Subcutaneous adipose tissue (tissue), 4 donors: ENCODE results near the gene HOXD8. TPM values are rescaled to one million over a fixed set of nuclear protein-coding genes. Genes with fewer than 3 reads are reported as not detected.

Experiments
- total RNA-seq, 4 donors: library from RNA; depleted of rRNA; stranded (reverse); fragments of >200 nt; gene quantifications; one replicate each; pipeline ENCODE4 v1.1.0, GENCODE V29; 2016
- TF ChIP-seq, protein P1 (sequence below): fragments of 450-650 bp; IDR thresholded peaks from one replicate; pipeline ENCODE4 v1.5.1; 2016; ENCODE audit warnings: low read depth, mild to moderate bottlenecking, control low read depth, antibody characterized with exemption, moderate library complexity

HOXD8 gene
- total RNA-seq, 4 donors from 2014 or later = 8.0 to 24.5 (median 14.4) TPM

DNA sequence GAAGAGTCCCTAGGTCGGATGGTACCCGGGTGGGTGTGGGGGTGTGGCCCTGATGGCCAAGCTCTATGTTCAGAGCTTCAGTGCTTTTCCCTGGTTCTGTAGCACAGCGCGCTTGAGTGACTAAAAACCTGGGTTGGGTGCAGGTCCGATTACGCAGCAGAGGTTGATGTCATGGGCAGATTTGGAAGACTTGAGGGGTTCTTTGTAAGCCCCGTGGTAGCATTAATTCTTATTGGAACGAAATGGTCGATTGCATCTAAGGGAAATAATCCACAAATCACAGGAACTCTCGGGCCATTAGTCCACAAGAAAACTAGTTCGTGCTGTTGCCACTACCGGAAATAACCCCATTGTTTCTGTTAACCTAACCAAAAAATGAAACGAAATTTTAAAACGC is 9.0 kb downstream of the HOXD8 start:
- TF ChIP-seq, protein P1, sequence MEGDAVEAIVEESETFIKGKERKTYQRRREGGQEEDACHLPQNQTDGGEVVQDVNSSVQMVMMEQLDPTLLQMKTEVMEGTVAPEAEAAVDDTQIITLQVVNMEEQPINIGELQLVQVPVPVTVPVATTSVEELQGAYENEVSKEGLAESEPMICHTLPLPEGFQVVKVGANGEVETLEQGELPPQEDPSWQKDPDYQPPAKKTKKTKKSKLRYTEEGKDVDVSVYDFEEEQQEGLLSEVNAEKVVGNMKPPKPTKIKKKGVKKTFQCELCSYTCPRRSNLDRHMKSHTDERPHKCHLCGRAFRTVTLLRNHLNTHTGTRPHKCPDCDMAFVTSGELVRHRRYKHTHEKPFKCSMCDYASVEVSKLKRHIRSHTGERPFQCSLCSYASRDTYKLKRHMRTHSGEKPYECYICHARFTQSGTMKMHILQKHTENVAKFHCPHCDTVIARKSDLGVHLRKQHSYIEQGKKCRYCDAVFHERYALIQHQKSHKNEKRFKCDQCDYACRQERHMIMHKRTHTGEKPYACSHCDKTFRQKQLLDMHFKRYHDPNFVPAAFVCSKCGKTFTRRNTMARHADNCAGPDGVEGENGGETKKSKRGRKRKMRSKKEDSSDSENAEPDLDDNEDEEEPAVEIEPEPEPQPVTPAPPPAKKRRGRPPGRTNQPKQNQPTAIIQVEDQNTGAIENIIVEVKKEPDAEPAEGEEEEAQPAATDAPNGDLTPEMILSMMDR = no peak

DNA sequence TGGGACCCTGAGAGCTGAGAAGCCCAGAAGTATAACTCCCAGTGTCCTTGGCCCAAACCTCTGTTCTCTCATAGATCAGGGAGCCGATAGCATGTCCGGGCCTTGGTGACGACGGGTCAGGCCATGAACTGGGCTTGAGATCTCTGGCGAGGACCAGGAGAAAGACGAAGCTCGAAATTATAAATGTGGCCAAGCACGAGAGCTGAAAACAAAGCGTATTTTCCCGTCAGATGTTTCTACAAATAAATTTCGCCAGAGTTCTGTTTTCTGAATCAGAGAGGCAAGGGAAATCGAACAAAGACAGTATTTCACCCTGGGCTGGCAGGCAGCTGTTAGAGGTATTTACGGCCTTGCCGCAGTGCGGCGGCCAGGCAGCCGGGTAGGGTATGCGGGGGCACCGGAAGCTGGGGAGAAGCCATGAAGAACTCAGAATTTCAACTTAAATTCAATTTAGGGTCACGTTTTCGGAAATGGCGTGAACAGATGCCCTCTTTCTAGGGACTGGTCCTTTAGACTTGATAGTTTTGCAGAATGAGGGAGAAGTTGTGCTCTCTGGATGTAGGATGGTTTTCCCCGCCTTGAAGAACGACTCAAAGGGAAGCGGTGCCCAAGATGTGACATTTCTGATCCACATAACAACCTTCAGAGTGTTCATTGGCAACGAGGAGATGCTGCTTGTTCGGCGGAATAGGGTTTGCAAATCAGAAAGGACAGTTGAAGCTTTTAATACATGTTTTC is 9.6 kb downstream of the HOXD8 start:
- TF ChIP-seq, protein P1 = no peak

DNA sequence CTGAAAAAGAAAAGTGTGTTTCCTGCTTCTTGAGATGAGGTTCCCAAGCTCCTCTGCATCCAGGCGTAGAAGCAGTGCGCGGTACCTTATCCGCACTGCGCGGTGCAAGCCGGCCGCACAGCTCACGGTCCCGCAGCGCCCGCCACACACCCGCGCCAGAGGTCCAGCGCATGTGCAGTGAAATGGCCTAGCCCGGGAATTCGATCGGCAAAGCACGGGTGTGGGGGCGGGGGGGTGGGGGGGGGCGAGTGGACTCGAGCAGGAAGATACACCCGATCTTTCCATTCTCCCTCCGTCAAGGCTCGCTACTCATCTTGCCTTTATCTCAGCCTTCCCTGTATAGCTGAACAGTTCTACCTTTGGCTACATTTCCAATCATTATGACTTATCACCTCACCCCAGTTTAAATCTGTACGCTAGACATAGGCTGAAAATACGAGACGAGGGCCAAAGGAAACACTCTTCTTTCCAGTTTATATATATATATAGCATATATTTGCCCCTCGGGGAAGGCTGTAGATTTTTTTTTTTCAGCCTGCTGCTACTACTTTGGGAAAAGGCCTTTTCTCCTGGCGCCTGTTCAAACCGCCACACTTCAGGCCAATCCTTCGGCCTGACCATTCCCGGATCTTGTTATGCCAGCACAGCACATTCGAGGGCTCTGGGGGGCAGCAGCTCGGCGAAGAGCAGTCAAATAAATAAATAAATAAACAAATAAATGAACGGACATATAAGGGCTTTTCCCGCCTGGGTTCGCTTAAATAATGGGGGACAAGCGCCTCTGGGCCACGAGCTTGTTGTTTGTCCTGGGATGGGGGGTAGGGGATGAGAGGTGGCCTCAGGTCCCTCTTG is 10.4 kb downstream of the HOXD8 start:
- TF ChIP-seq, protein P1 = no peak

DNA sequence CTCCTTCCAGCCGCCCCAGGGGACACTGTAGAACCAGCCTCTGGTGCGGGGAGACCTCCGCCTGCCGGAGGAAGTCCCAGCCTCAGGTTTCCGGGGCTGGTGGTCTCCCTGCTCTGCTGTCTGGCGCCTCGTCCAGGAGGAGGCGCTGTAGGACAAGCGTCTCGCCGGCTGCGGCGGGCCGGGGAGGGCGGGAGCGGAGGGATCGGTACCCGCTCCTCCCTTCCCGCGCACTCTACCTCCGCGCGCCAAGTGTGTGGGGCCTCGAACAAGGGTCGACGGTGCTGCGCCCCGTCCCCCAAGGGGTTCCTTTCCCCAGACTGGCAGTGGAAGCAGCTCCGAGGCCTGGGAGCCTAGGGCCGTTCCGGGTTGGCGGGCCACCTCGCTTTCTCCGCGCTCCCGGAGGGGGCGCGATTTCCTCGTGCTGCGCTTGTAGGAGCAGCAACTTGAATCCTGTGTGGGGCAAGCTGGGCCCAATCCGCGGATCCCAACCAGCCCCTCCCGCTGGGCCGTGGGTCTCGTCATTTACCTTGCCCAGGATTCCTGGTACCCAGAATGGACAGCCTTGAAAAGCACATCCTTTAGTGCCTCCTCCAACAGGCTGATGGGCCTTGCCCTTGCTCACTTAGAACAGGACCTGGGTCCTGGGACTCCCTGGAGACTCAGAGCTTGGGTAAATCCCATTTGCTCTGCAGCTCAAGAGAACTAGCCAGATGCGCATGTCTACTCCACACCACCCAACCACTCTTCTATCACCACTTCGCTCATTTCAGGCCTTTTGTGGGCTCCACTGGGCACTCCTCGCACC is 11.2 kb downstream of the HOXD8 start:
- TF ChIP-seq, protein P1 = no peak

DNA sequence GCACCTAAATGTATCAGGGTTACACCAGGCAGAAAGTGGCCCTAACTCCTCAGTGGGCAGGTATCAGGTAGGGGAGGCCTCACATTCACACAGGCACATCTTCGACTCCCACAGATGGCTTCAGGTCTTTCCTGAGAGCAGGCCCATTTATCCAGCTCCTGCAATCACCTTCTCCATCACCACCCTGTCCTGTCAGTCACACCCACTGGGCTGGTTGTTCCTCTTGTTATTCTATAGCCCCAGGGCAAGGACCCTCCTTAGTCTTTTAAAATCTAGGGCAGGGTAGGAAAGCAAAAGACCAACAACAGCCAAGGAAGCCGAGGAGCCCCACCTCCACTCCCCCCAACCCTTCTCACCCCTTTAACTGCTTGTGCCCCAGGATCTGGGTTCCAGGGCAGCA is 12.8 kb downstream of the HOXD8 start:
- TF ChIP-seq, protein P1 = no peak

DNA sequence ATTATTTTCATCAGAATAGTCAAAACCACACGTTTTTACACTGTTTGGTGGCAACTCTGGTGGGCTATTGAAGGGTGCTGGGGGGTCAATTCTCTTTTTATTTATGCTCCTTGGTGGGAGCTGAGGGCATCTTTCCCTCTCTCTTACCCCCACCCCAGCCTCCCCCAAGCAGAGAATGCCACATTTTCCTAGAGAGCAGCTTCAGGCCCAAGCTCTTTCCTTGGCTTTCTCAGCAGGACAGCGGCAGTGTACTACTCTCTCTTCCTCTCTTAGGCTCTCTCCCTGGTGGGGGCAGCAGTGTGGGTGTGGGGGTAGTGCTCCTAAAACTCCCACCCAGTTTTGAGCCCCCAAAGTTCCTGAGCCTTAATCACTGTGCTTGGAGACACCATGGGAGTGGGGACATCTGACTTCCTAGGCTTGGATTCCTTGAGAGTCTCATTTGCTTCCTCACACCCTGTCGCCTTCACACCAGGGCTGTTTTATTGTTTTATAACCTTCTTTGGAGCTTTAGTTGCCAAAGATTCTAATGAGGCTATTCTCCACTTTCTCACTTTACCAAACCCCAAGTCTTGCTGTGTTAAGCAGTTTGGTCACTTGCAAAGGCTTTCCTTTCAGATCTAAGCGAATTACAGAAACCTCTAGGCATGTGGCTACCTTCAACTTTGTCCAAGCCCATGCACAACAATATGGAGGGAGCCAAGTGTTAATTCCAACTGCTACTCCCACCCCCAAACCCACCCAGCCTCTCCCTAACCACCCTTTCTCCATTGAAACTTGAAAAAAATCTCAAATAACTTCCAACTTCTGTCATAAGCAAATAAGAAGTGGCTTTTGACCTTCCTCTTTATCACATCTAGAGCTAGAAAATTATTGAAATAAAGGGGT is 15.8 kb downstream of the HOXD8 start:
- TF ChIP-seq, protein P1 = no peak
